BLaER1 treated with 17β-estradiol and CSF1 and Interleukin-3, amounts not matched to agents 10 nM and 100 nM (cell line): ENCODE measurements around the gene SMURF1.
A peak's percentile ranks its signal among the peaks of the same experiment; 100 is the strongest.

Source experiments
- H3K27ac ChIP-seq, 11 experiments: shearing (Covaris generic); formaldehyde crosslinking; 2 replicates each; pipeline ENCODE4 v1.8.1; 2022
- H3K27me3 ChIP-seq, 11 experiments: shearing (Covaris generic); formaldehyde crosslinking; 2 replicates each; pipeline ENCODE4 v1.8.1; 2022
- H3K36me3 ChIP-seq, 11 experiments: shearing (Covaris generic); formaldehyde crosslinking; 2 replicates each; pipeline ENCODE4 v1.8.1; 2022
- H3K4me1 ChIP-seq, 10 experiments: shearing (Covaris generic); formaldehyde crosslinking; 2 replicates each; pipeline ENCODE4 v1.8.1; 2022
- H3K4me2 ChIP-seq, 11 experiments: shearing (Covaris generic); formaldehyde crosslinking; 2 replicates each; pipeline ENCODE4 v1.8.1; 2022
- H3K4me3 ChIP-seq, 10 experiments: shearing (Covaris generic); formaldehyde crosslinking; 2 replicates each; pipeline ENCODE4 v1.8.1; 2022
- H3K9ac ChIP-seq, 11 experiments: shearing (Covaris generic); formaldehyde crosslinking; 2 replicates each; pipeline ENCODE4 v1.8.1; 2022
- H3K9me3 ChIP-seq, 11 experiments: shearing (Covaris generic); formaldehyde crosslinking; replicated peaks in 1 of 11; 2 replicates each; pipeline ENCODE4 v1.8.1; 2022
- H4K20me1 ChIP-seq, 11 experiments: shearing (Covaris generic); formaldehyde crosslinking; 2 replicates each; pipeline ENCODE4 v1.8.1; 2022
- Cebpa-rat ChIP-seq, 11 experiments: shearing (Covaris generic); IDR thresholded peaks; 2 replicates each; pipeline ENCODE4 v1.8.1; 2022

Gene SMURF1

DNA sequence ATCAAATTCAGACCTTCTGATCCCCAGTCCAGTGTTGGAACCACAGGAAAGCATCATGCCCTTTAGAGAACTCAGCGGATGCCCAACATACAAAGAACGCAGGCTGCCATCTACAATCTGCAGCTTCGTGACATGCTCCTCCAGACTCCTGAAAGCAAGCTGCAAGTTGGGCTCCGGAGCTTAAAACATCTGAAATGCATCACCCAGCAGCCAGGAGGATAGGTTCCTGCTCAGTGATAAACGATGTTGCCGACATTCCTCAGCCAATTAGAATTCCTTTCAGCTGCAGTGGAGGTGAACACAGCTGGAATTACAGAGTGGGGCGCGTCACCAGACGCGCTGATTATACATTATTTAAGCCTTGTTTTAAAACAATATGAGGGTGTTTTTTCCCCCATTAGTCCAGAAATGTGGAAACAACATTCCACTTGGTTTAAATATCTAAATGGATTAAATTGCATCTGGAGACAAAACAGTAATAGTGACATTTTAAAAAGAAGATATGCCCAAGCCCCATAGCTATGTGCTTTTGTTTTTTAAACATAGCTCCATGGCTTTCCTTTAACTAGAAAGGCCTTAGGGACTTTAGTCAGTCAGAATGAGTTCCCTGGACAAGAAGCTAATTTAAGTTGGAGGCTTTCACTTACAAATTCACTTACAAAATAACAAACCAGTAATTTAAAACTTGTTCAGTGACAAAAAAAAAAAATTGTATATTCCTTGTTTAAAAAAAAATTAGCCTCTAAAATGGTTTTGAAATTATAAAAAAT lies 6.3 kb downstream of the SMURF1 start:
- no peak for TF ChIP-seq Cebpa-rat (IDR thresholded peaks at IDR 0.05)
- Histone ChIP-seq H3K4me2 (peak overlapping the region in 2 of 11 experiments; percentile 14 to 29; a peak in 1 of 22 replicates), H3K36me3 (peaks cover 0 to 39% (median 17%) of the 10 kb centered on the region in 11 experiments; a peak in 12 of 22 replicates), H3K4me3 (no peak overlapping the region), H3K27ac (no peak overlapping the region), H3K9me3 (peaks cover 0 to 25% (median 17%) of the 10 kb centered on the region in 11 experiments; a peak in 11 of 22 replicates), H4K20me1 (peaks cover 53 to 99% (median 92%) of the 10 kb centered on the region in 11 experiments; a peak in 20 of 22 replicates), H3K27me3 (no peaks in the 10 kb centered on the region), H3K4me1 (peaks cover 32 to 70% (median 51%) of the 10 kb centered on the region in 10 experiments), H3K9ac (peak overlapping the region in 1 of 11 experiments; percentile 0; a peak in 1 of 22 replicates)

DNA sequence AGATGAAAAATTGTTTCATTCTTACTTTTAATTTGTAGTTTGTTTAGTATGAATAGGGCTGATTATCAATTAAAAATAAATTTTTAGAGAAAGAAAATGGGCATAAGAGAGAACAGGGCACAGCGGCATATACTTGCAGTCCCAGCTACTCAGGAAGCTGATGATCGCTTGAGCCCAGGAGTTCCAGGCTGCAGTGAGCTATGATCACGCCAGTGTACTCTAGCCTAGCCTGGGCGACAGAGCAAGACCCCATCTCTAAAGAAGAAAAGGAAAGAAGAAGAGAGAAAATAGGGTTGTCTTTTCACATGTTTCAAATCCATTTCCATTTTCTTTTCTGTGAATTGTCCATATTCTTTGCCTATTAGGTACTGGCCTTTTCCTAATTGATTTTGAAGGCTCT lies 8.0 kb downstream of the SMURF1 start:
- H3K36me3 ChIP-seq, result peaks cover 0 to 46% (median 19%) of the 10 kb centered on the region in 11 experiments; a peak in 13 of 22 replicates
- no peak overlapping the region for H3K27ac ChIP-seq
- peaks cover 24 to 65% (median 39%) of the 10 kb centered on the region in 10 experiments for H3K4me1 ChIP-seq
- TF ChIP-seq Cebpa-rat (IDR thresholded peaks at IDR 0.05), result no peak
- H4K20me1 ChIP-seq, result peaks cover 57 to 100% (median 92%) of the 10 kb centered on the region in 11 experiments; a peak in 20 of 22 replicates
- no peak overlapping the region for H3K4me3 ChIP-seq
- no peaks in the 10 kb centered on the region for H3K27me3 ChIP-seq
- H3K9me3 ChIP-seq, result peaks cover 0 to 31% (median 18%) of the 10 kb centered on the region in 11 experiments; a peak in 10 of 22 replicates
- H3K4me2 ChIP-seq, result peak overlapping the region in 1 of 11 experiments; percentile 36; a peak in 1 of 22 replicates
- no peak overlapping the region for H3K9ac ChIP-seq

DNA sequence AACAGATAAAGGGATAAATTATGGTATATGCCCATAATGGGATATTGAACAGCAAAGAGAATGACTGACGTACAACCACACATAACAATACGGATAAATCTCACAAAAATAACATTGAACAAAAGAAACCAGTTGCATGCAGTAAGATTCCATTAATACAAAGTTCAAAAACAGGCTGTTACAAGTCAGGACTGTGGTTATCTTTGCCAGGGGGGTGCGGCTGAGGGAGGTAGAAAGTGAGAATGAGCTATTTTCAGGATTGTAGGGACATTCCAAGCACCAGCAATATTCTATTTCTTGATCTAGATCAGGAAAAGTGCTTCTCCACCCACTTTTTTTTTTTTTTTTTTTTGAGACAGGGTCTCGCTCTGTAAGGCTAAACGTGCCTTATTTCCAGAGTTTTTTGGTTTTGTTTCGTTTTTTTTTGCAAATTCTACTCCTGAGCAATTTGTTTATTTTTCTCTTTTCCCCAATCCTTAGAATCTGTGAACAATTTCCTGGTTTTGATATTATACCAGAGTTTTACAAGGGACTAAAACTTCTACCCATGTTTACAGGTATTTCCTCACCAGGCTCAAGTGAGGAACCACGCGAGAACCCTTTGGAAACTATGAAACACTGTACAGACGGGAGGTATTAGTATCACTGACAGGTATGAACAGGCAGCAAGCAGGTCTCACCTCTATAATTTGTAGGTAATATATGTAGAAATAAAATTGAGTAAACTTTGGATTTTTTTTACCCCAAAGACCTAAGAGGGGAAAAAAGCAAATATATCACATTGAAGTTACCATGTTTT lies 9.9 kb downstream of the SMURF1 start:
- Histone ChIP-seq H3K4me2 (peak overlapping the region in 2 of 11 experiments; percentile 30 to 37; a peak in 1 of 22 replicates), H3K4me1 (peaks cover 16 to 53% (median 21%) of the 10 kb centered on the region in 10 experiments), H3K9ac (no peak overlapping the region), H3K4me3 (no peak overlapping the region), H3K36me3 (peaks cover 0 to 44% (median 15%) of the 10 kb centered on the region in 11 experiments; a peak in 12 of 22 replicates), H3K27me3 (no peaks in the 10 kb centered on the region), H3K9me3 (peaks cover 0 to 29% (median 17%) of the 10 kb centered on the region in 11 experiments; a peak in 10 of 22 replicates), H3K27ac (no peak overlapping the region), H4K20me1 (peaks cover 49 to 100% (median 92%) of the 10 kb centered on the region in 11 experiments; a peak in 20 of 22 replicates)
- no peak for TF ChIP-seq Cebpa-rat (IDR thresholded peaks at IDR 0.05)

DNA sequence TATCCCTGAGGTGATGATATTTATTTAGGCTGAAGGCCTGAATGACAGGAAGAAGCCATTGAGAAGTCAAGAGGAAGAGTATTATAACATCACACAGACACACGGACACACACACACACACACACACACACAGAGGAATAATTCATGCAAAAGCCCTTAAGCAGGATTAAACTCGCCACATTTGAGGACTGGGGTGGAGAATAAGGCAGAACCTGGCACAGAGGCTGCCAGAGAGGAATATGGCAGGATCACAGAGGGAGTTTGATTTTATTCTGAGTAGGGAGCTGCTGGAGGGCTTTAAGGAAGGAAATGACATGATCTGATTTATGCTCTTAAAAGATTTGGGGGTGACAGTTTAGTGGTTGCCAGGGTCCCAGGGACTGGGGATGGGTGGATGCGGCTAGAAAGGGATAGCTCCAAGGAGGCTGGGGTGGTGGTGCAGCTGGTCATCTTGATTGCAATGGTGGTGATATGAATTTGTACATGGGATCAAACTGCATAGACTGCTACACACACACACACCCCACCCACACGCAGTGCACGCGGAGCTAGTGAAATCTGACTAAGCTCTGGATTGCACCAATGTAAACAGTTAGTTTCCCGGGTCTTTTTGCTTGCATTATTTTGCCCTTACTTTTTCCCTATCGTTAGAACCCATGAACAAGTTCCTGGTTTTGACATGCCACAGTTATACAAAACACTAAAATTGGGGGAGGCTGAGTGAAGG lies 11.2 kb downstream of the SMURF1 start:
- no peak overlapping the region for H3K27ac ChIP-seq
- peaks cover 0 to 29% (median 17%) of the 10 kb centered on the region in 11 experiments; a peak in 10 of 22 replicates for H3K9me3 ChIP-seq
- H3K27me3 ChIP-seq, result no peaks in the 10 kb centered on the region
- TF ChIP-seq Cebpa-rat (IDR thresholded peaks at IDR 0.05), result no peak
- H3K36me3 ChIP-seq, result peaks cover 0 to 44% (median 15%) of the 10 kb centered on the region in 11 experiments; a peak in 12 of 22 replicates
- peaks cover 44 to 100% (median 90%) of the 10 kb centered on the region in 11 experiments; a peak in 20 of 22 replicates for H4K20me1 ChIP-seq
- H3K4me1 ChIP-seq, result peaks cover 11 to 54% (median 18%) of the 10 kb centered on the region in 10 experiments; a peak in 18 of 20 replicates
- peak overlapping the region in 5 of 11 experiments; percentile 12 to 38 (median 30); a peak in 6 of 22 replicates for H3K4me2 ChIP-seq
- no peak overlapping the region for H3K4me3 ChIP-seq
- no peak overlapping the region for H3K9ac ChIP-seq

DNA sequence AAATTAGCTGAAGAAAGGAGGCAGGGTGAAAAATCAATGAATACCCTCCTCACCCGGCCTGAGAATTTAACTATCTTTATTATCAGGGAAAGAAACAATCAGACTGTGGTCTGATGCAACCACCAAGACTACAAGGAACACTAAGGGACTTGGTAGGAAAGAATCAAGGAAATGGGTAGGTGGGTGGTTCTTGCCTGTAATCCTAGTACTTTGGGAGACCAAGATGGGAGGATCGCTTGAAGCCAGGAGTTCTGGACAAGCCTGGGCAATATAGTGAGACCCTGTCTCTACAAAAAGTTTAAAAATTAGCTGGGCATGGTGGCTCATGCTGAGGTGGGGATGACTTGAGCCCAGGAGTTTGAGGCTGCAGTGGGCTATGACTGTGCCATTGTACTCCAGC lies 12.6 kb downstream of the SMURF1 start:
- H3K27ac ChIP-seq, result no peak overlapping the region
- no peak overlapping the region for H3K9ac ChIP-seq
- H3K9me3 ChIP-seq, result peaks cover 0 to 33% (median 17%) of the 10 kb centered on the region in 11 experiments; a peak in 10 of 22 replicates
- no peak overlapping the region for H3K4me2 ChIP-seq
- H3K36me3 ChIP-seq, result peaks cover 0 to 39% (median 18%) of the 10 kb centered on the region in 11 experiments; a peak in 12 of 22 replicates
- H3K4me1 ChIP-seq, result peaks cover 5 to 58% (median 21%) of the 10 kb centered on the region in 10 experiments; a peak in 17 of 20 replicates
- no peak overlapping the region for H3K4me3 ChIP-seq
- H4K20me1 ChIP-seq, result peaks cover 36 to 100% (median 81%) of the 10 kb centered on the region in 11 experiments; a peak in 20 of 22 replicates
- no peaks in the 10 kb centered on the region for H3K27me3 ChIP-seq
- TF ChIP-seq Cebpa-rat (IDR thresholded peaks at IDR 0.05), result no peak

DNA sequence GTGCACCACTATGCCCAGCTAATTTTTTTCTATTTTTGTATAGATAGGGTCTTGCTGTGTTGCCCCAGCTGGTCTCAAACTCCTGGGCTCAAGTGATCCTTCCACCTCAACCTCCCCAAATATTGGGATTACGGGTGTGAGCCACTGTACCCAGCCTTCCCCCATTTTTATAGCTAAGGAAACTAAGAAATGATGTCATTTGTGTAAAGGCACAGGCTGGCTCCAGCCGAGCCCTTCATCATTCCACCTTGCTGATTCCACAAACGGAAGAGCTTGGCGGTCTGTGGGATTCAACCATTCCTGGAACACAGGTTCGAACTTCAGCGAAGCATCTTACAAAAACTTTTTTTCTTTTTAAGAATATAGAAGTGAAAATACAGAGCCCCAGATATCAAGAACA lies 14.4 kb downstream of the SMURF1 start:
- Histone ChIP-seq H3K27ac (no peak overlapping the region), H3K4me1 (peaks cover 7 to 68% (median 36%) of the 10 kb centered on the region in 10 experiments), H3K4me2 (peak overlapping the region in 4 of 11 experiments; percentile 13 to 61 (median 43); a peak in 5 of 22 replicates), H4K20me1 (peaks cover 29 to 100% (median 84%) of the 10 kb centered on the region in 11 experiments; a peak in 20 of 22 replicates), H3K9me3 (peaks cover 0 to 33% (median 17%) of the 10 kb centered on the region in 11 experiments; a peak in 10 of 22 replicates), H3K27me3 (no peaks in the 10 kb centered on the region), H3K4me3 (no peak overlapping the region), H3K36me3 (peaks cover 0 to 44% (median 21%) of the 10 kb centered on the region in 11 experiments; a peak in 12 of 22 replicates), H3K9ac (no peak overlapping the region)
- TF ChIP-seq Cebpa-rat (IDR thresholded peaks at IDR 0.05), result no peak

DNA sequence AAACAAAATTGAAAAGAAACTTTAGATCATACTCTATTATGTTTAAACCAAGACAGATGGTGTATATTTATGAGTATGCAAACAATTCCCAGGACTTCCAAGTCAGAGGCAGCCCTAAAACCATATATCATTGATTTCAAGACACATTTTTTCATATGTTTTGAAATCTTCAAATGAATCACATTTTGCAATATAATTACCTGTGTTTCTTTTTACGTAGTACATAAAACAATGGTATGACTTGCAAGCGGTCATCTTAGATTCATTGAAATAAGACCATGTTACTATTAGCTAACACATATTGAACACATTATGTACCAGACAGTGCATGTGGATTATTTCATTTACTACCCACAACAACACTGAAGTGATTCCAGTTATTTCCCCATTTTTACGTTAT lies 14.9 kb downstream of the SMURF1 start:
- H3K4me1 ChIP-seq, result peaks cover 12 to 72% (median 42%) of the 10 kb centered on the region in 10 experiments
- H3K27ac ChIP-seq, result no peak overlapping the region
- H3K36me3 ChIP-seq, result peaks cover 0 to 41% (median 18%) of the 10 kb centered on the region in 11 experiments; a peak in 12 of 22 replicates
- H3K9ac ChIP-seq, result no peak overlapping the region
- no peaks in the 10 kb centered on the region for H3K27me3 ChIP-seq
- H3K9me3 ChIP-seq, result peaks cover 0 to 30% (median 15%) of the 10 kb centered on the region in 11 experiments; a peak in 10 of 22 replicates
- no peak for TF ChIP-seq Cebpa-rat (IDR thresholded peaks at IDR 0.05)
- H3K4me3 ChIP-seq, result no peak overlapping the region
- peak overlapping the region in 4 of 11 experiments; percentile 13 to 61 (median 43); a peak in 3 of 22 replicates for H3K4me2 ChIP-seq
- H4K20me1 ChIP-seq, result peaks cover 29 to 100% (median 88%) of the 10 kb centered on the region in 11 experiments; a peak in 20 of 22 replicates
